Neural cell (in vitro differentiated cells): ENCODE results near the gene CBFA2T3. TPM values are rescaled to one million over a fixed set of nuclear protein-coding genes. Genes with fewer than 3 reads are reported as not detected.

Experiments used
- H2AFZ ChIP-seq: fragments of 200-600, 300-800 bp; sonication (generic), shearing (Covaris generic); 2 replicates; pipeline ENCODE4 v1.6.0; 2014; ENCODE audit warnings: low read depth, mild to moderate bottlenecking, antibody characterized with exemption, low read length, moderate library complexity
- H3F3A ChIP-seq: fragments of 200-600 bp; shearing (Covaris generic); 2 replicates; pipeline ENCODE4 v1.6.1; 2016; ENCODE audit warnings: mild to moderate bottlenecking, moderate library complexity, mixed read lengths, antibody characterized with exemption, low read length; ENCODE audit not compliant: insufficient read depth, poor library complexity, severe bottlenecking
- H3K27ac ChIP-seq: fragments of 200-600, 300-800 bp; sonication (generic), shearing (Covaris generic); 2 replicates; pipeline ENCODE4 v1.5.1; 2014; ENCODE audit warnings: mild to moderate bottlenecking, low read length, moderate library complexity
- H3K27me3 ChIP-seq: fragments of 300-800, 200-600 bp; sonication (generic), shearing (Covaris generic); 2 replicates; pipeline ENCODE4 v1.6.0; 2014; ENCODE audit warnings: mild to moderate bottlenecking, low read depth, low read length, moderate library complexity; ENCODE audit not compliant: insufficient read depth
- H3K36me3 ChIP-seq: fragments of 300-800, 200-600 bp; sonication (generic), shearing (Covaris generic); 2 replicates; pipeline ENCODE4 v1.5.1; 2014; ENCODE audit warnings: mild to moderate bottlenecking, antibody characterized with exemption, low read length, moderate library complexity; ENCODE audit not compliant: insufficient read depth
- H3K4me2 ChIP-seq: fragments of 300-800, 200-600 bp; sonication (generic), shearing (Covaris generic); 2 replicates; pipeline ENCODE4 v1.6.0; 2014; ENCODE audit warnings: mild to moderate bottlenecking, low read length
- H3K4me3 ChIP-seq: fragments of 300-800, 200-600 bp; sonication (generic), shearing (Covaris generic); 2 replicates; pipeline ENCODE4 v1.5.1; 2014; ENCODE audit warnings: mild to moderate bottlenecking, low read length, moderate library complexity
- H3K79me2 ChIP-seq: fragments of 200-600 bp; shearing (Covaris generic); replicated peaks from 2 replicates; pipeline ENCODE4 v1.6.0; 2014; ENCODE audit warnings: mild to moderate bottlenecking, low read length, moderate library complexity; ENCODE audit not compliant: insufficient read depth
- H3K9ac ChIP-seq: fragments of 300-800, 200-600 bp; sonication (generic), shearing (Covaris generic); 2 replicates; pipeline ENCODE4 v1.6.1; 2016; ENCODE audit warnings: mild to moderate bottlenecking, low read length, mixed read lengths
- H3K9me2 ChIP-seq: fragments of 200-600 bp; shearing (Covaris generic); 2 replicates; pipeline ENCODE4 v1.6.1; 2016; ENCODE audit warnings: mild to moderate bottlenecking, low read length, mixed read lengths; ENCODE audit not compliant: insufficient read depth
- H3K9me3 ChIP-seq: fragments of 200-600, 300-800 bp; sonication (generic), shearing (Covaris generic); 2 replicates; pipeline ENCODE4 v1.6.1; 2016; ENCODE audit warnings: mild to moderate bottlenecking, mixed run types, low read length, moderate library complexity, mixed read lengths
- H4K20me1 ChIP-seq: fragments of 200-600 bp; shearing (Covaris generic); 2 replicates; pipeline ENCODE4 v1.6.1; 2016; ENCODE audit warnings: mild to moderate bottlenecking, mixed run types; ENCODE audit not compliant: insufficient read depth
- EP300 ChIP-seq: fragments of 450-650 bp; conservative IDR thresholded peaks from 2 replicates; pipeline ENCODE4 v1.6.1; 2014; ENCODE audit warnings: antibody characterized with exemption, mild to moderate bottlenecking, moderate library complexity; ENCODE audit not compliant: poor library complexity, severe bottlenecking
- EZH2 ChIP-seq: fragments of 200-600, 300-800 bp; shearing (Covaris generic), sonication (generic); IDR thresholded peaks from 2 replicates; pipeline ENCODE4 v1.6.1; 2014; ENCODE audit warnings: antibody characterized with exemption, low read length, borderline replicate concordance, mild to moderate bottlenecking; ENCODE audit not compliant: insufficient read depth, poor library complexity, severe bottlenecking
- MXI1 ChIP-seq: fragments of 450-650 bp; conservative IDR thresholded peaks from 2 replicates; pipeline ENCODE4 v1.6.1; 2014; ENCODE audit warnings: antibody characterized with exemption, mild to moderate bottlenecking; ENCODE audit not compliant: poor library complexity, severe bottlenecking
- POLR2AphosphoS5 ChIP-seq: IDR thresholded peaks from 2 replicates; pipeline ENCODE4 v1.6.1; 2012
- RAD21 ChIP-seq: fragments of 450-650 bp; conservative IDR thresholded peaks from 2 replicates; pipeline ENCODE4 v1.6.1; 2014; ENCODE audit warnings: antibody characterized with exemption, mild to moderate bottlenecking, moderate library complexity
- SMC3 ChIP-seq: fragments of 450-650 bp; conservative IDR thresholded peaks from 2 replicates; pipeline ENCODE4 v1.6.1; 2014; ENCODE audit warnings: antibody characterized with exemption, mild to moderate bottlenecking, moderate library complexity; ENCODE audit not compliant: poor library complexity
- TAF1 ChIP-seq: IDR thresholded peaks from 2 replicates; pipeline ENCODE4 v1.6.1; 2012; ENCODE audit warnings: low read depth
- polyA plus RNA-seq: library from polyadenylated mRNA; depleted of rRNA; stranded (reverse); fragments of >200 nt; gene quantifications from 2 replicates; pipeline ENCODE4 v1.2.3, GENCODE V29; 2014
- TF ChIP-seq, protein P1 (sequence below): fragments of 450-650 bp; IDR thresholded peaks from 2 replicates; pipeline ENCODE4 v1.5.1; 2014; ENCODE audit warnings: antibody characterized with exemption, mild to moderate bottlenecking, moderate library complexity; ENCODE audit not compliant: poor library complexity, severe bottlenecking
- TF ChIP-seq, protein P2 (sequence below): IDR thresholded peaks from 2 replicates; pipeline ENCODE4 v1.6.1; 2012; ENCODE audit warnings: borderline replicate concordance

CBFA2T3 gene
- polyA plus RNA-seq, 1 donor from 2014 or later = 2.1 TPM

DNA sequence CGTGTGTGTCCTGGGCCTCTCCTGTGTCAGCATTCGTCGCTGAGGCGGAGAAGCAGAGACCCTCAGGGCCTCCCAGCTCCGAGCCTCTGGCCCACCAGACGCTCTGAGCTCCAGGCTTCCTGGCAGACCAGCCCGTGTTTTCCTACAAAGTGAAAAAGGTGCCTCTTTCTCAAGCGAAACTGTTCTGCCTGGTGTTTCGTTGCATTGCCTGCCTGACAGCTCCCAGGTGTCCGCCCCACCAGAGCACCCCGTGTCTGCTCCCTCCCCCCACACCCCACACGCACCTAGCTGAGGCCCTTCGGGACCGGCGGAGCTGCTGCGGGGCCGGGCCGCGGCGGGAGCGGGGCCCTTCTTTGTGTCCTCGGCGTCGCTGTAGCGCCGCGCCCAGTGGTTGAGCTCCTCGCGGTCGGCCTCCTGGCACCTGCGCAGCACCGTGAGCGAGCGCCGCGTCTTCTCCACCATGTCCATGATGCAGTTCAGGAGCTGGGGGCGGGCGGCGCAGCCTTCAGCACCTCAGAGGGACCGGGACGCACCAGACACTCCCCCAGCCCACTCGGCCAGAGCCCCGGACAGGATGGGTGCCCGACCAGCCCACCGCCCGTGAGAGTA, 95.9 kb downstream of the CBFA2T3 start:
- Histone ChIP-seq H3K9ac (no peak overlapping the region), H3K27ac (no peak overlapping the region), H3K4me2 (no peak overlapping the region), H3K9me2 (no peaks in the 10 kb centered on the region), H3K9me3 (no peaks in the 10 kb centered on the region), H3K27me3 (no peaks in the 10 kb centered on the region), H4K20me1 (no peaks in the 10 kb centered on the region), H2AFZ (no peak overlapping the region), H3K4me3 (no peak overlapping the region), H3K79me2 (no peaks in the 10 kb centered on the region), H3F3A (no peaks in the 10 kb centered on the region), H3K36me3 (no peaks in the 10 kb centered on the region)
- no peak for TF ChIP-seq EP300
- no peak for TF ChIP-seq TAF1
- no peak for TF ChIP-seq SMC3
- no peak for TF ChIP-seq MXI1
- TF ChIP-seq, protein P1, sequence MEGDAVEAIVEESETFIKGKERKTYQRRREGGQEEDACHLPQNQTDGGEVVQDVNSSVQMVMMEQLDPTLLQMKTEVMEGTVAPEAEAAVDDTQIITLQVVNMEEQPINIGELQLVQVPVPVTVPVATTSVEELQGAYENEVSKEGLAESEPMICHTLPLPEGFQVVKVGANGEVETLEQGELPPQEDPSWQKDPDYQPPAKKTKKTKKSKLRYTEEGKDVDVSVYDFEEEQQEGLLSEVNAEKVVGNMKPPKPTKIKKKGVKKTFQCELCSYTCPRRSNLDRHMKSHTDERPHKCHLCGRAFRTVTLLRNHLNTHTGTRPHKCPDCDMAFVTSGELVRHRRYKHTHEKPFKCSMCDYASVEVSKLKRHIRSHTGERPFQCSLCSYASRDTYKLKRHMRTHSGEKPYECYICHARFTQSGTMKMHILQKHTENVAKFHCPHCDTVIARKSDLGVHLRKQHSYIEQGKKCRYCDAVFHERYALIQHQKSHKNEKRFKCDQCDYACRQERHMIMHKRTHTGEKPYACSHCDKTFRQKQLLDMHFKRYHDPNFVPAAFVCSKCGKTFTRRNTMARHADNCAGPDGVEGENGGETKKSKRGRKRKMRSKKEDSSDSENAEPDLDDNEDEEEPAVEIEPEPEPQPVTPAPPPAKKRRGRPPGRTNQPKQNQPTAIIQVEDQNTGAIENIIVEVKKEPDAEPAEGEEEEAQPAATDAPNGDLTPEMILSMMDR = no peak
- TF ChIP-seq RAD21 = no peak
- TF ChIP-seq, protein P2, sequence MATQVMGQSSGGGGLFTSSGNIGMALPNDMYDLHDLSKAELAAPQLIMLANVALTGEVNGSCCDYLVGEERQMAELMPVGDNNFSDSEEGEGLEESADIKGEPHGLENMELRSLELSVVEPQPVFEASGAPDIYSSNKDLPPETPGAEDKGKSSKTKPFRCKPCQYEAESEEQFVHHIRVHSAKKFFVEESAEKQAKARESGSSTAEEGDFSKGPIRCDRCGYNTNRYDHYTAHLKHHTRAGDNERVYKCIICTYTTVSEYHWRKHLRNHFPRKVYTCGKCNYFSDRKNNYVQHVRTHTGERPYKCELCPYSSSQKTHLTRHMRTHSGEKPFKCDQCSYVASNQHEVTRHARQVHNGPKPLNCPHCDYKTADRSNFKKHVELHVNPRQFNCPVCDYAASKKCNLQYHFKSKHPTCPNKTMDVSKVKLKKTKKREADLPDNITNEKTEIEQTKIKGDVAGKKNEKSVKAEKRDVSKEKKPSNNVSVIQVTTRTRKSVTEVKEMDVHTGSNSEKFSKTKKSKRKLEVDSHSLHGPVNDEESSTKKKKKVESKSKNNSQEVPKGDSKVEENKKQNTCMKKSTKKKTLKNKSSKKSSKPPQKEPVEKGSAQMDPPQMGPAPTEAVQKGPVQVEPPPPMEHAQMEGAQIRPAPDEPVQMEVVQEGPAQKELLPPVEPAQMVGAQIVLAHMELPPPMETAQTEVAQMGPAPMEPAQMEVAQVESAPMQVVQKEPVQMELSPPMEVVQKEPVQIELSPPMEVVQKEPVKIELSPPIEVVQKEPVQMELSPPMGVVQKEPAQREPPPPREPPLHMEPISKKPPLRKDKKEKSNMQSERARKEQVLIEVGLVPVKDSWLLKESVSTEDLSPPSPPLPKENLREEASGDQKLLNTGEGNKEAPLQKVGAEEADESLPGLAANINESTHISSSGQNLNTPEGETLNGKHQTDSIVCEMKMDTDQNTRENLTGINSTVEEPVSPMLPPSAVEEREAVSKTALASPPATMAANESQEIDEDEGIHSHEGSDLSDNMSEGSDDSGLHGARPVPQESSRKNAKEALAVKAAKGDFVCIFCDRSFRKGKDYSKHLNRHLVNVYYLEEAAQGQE = no peak
- no peak for TF ChIP-seq POLR2AphosphoS5
- no peak for TF ChIP-seq EZH2

DNA sequence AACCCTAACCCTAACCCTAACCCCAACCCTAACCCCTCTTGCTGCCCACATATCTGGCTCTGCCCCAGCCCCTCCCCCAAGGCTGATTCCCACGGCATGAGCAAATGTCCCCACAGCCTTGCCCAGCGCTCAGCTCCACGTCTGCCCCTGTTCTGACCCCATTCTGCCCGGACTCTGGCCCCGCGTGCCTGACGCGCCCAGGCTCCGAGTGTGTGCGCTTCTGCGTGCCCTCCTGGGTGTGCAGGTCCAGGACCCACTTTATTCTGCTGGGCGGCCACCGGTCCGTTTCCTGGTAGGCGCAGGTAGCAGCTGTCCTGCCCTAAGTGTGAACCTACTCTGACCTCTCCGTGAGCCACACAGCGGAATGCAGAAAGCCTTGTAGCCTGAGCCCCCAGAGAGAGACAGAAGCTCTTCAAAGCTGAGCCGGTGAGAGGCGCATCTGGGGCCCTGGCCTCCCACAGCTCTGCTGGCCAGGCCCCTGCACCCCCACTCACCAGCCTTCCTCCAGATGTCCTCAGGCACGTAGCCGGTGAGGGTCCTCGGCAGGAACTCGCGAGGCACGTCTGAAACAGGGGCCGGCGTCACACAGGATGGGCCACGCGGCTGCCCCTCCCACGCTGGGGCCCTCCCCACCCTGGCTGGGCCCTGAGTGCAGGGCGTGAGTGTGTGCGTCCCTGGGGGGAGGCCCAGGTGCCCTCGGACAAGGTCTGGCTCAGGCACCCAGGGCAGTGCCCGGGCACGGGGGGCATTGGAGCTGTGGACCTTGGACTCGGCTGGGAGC, 96.6 kb downstream of the CBFA2T3 start:
- Histone ChIP-seq H3K4me3 (no peak overlapping the region), H2AFZ (no peak overlapping the region), H3K9me2 (no peaks in the 10 kb centered on the region), H3K27ac (no peak overlapping the region), H3K9me3 (no peaks in the 10 kb centered on the region), H3K4me2 (no peak overlapping the region), H3K79me2 (no peaks in the 10 kb centered on the region), H3K9ac (no peak overlapping the region), H3K27me3 (no peaks in the 10 kb centered on the region), H3F3A (no peaks in the 10 kb centered on the region), H4K20me1 (no peaks in the 10 kb centered on the region), H3K36me3 (no peaks in the 10 kb centered on the region)
- TF ChIP-seq RAD21 (no peak), TAF1 (no peak), EP300 (no peak), MXI1 (no peak), EZH2 (no peak), POLR2AphosphoS5 (no peak), SMC3 (no peak)
- TF ChIP-seq, protein P2 = no peak
- TF ChIP-seq, protein P1 = no peak
